B cell (primary cell): ENCODE measurements around the gene RAB12.

Experiments
- EZH2 ChIP-seq: IDR thresholded peaks from 2 replicates; pipeline ENCODE4 v1.6.1; 2012; ENCODE audit warnings: borderline replicate concordance, low read depth, mild to moderate bottlenecking, moderate library complexity, low read length; ENCODE audit not compliant: insufficient read depth, poor library complexity, severe bottlenecking
- TF ChIP-seq, protein P1 (sequence below): fragments of 200-600 bp; IDR thresholded peaks from one replicate; pipeline ENCODE4 v1.8.0; 2022; ENCODE audit warnings: antibody characterized with exemption, mild to moderate bottlenecking

DNA sequence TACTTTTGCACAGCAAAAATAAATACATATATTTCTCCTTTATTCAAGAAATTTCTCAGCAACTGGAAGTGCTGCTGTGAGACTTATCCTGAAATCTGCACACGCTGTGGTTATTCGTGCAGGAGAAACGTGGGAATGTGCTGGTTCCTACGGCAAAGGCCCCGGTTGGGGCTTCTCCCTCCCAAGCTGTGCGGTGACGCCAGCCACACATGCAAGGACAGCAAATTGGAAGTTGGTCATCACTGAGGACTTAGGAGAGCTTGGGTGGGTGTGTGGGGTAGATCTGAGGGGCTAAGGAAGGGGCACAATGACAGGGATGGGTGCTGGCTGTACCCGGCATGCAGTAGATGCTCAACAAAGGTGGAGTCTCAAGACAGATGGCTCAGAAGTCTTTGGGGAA, 79.6 kb downstream of the RAB12 start:
- TF ChIP-seq, protein P1, sequence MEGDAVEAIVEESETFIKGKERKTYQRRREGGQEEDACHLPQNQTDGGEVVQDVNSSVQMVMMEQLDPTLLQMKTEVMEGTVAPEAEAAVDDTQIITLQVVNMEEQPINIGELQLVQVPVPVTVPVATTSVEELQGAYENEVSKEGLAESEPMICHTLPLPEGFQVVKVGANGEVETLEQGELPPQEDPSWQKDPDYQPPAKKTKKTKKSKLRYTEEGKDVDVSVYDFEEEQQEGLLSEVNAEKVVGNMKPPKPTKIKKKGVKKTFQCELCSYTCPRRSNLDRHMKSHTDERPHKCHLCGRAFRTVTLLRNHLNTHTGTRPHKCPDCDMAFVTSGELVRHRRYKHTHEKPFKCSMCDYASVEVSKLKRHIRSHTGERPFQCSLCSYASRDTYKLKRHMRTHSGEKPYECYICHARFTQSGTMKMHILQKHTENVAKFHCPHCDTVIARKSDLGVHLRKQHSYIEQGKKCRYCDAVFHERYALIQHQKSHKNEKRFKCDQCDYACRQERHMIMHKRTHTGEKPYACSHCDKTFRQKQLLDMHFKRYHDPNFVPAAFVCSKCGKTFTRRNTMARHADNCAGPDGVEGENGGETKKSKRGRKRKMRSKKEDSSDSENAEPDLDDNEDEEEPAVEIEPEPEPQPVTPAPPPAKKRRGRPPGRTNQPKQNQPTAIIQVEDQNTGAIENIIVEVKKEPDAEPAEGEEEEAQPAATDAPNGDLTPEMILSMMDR, result no peak
- no peak for TF ChIP-seq EZH2
